OCI-LY7 (cell line): ENCODE data around the gene SPECC1. TPM values are rescaled to one million over a fixed set of nuclear protein-coding genes. Genes with fewer than 3 reads are reported as not detected.

ENCODE experiments used
- BruUV-seq: library from RNA; stranded (reverse); fragments of 400-500 nt; replicated peaks from 2 replicates; lab custom pipeline; 2021; lab: Mats Ljungman, UMichigan
- CTCF ChIA-PET: fragments of 300-600 bp; sonication (Branson Sonifier 250); formaldehyde crosslinking; loops from one replicate; lab custom pipeline; 2022; ENCODE audit warnings: antibody characterized with exemption; ENCODE audit not compliant: unreplicated experiment; lab: Charles Lee
- POLR2A ChIA-PET: fragments of 300-600 bp; sonication (Branson Sonifier 250); formaldehyde crosslinking; loops from one replicate; lab custom pipeline; 2022; ENCODE audit warnings: antibody characterized with exemption; lab: Charles Lee
- DNase-seq: peaks from one replicate; pipeline ENCODE4 v3.0.0-alpha.2; 2015; ENCODE audit warnings: low spot score
- H2AFZ ChIP-seq: fragments of 200-600 bp; sonication (generic), shearing (Covaris generic); 2 replicates; pipeline ENCODE4 v1.6.1; 2014; ENCODE audit warnings: mild to moderate bottlenecking, antibody characterized with exemption, low read length, moderate library complexity
- H3K27ac ChIP-seq: fragments of 200-600 bp; sonication (generic); 2 replicates; pipeline ENCODE4 v1.5.1; 2014; ENCODE audit warnings: mixed run types, low read depth, mild to moderate bottlenecking, moderate library complexity, low read length, inconsistent platforms; ENCODE audit not compliant: poor library complexity, severe bottlenecking
- H3K36me3 ChIP-seq: fragments of 200-600 bp; sonication (generic); 2 replicates; pipeline ENCODE4 v1.6.1; 2014; ENCODE audit warnings: mild to moderate bottlenecking, antibody characterized with exemption, low read length, moderate library complexity, mixed read lengths; ENCODE audit not compliant: insufficient read depth
- H3K4me1 ChIP-seq: fragments of 200-600 bp; sonication (generic); 2 replicates; pipeline ENCODE4 v1.5.1; 2014; ENCODE audit warnings: mild to moderate bottlenecking, low read length; ENCODE audit not compliant: insufficient read depth, poor library complexity, severe bottlenecking
- H3K4me2 ChIP-seq: fragments of 200-600 bp; sonication (generic); 2 replicates; pipeline ENCODE4 v1.6.1; 2014; ENCODE audit warnings: mild to moderate bottlenecking, low read length
- H3K4me3 ChIP-seq: fragments of 200-600 bp; sonication (generic); 2 replicates; pipeline ENCODE4 v1.5.1; 2014; ENCODE audit warnings: mild to moderate bottlenecking, low read depth, low read length; ENCODE audit not compliant: poor library complexity, severe bottlenecking
- H3K79me2 ChIP-seq: fragments of 200-600 bp; sonication (generic); 2 replicates; pipeline ENCODE4 v1.6.1; 2016; ENCODE audit warnings: low read depth, mild to moderate bottlenecking, low read length, moderate library complexity, mixed read lengths; ENCODE audit not compliant: insufficient read depth
- H3K9me2 ChIP-seq: fragments of 200-600 bp; sonication (generic); 2 replicates; pipeline ENCODE4 v1.6.1; 2016; ENCODE audit warnings: mild to moderate bottlenecking, low read length, mixed read lengths; ENCODE audit not compliant: insufficient read depth
- H3K9me3 ChIP-seq: fragments of 200-600 bp; sonication (generic); 2 replicates; pipeline ENCODE4 v1.6.1; 2014; ENCODE audit warnings: mild to moderate bottlenecking, mixed run types, low read length, mixed read lengths
- H4K20me1 ChIP-seq: fragments of 200-600 bp; sonication (generic); 2 replicates; pipeline ENCODE4 v1.6.1; 2014; ENCODE audit warnings: mild to moderate bottlenecking, antibody characterized with exemption, low read length, moderate library complexity, mixed read lengths; ENCODE audit not compliant: insufficient read depth
- EZH2phosphoT487 ChIP-seq: fragments of 200-600 bp; sonication (generic); IDR thresholded peaks from 2 replicates; pipeline ENCODE4 v1.6.1; 2018; ENCODE audit warnings: low read depth, borderline replicate concordance, mild to moderate bottlenecking, mixed run types, antibody characterized with exemption, low read length, moderate library complexity, mixed read lengths
- intact Hi-C: fragments of 100-400 bp; cut with micrococcal nuclease; formaldehyde crosslinking; loops from one replicate; pipeline ENCODE4 v1.10.0; 2022; ENCODE audit not compliant: unreplicated experiment
- total RNA-seq, 2 experiments: library from RNA; depleted of rRNA in 1 of 2; stranded (reverse); fragments of >200 nt in 1 of 2; shearing (Covaris generic) in 1 of 2; gene quantifications; 2 replicates each; pipeline ENCODE4 v1.2.3, GENCODE V29; 2014 to 2022
- TF ChIP-seq, protein P1 (sequence below): fragments of 200-600 bp; sonication (generic); conservative IDR thresholded peaks from 2 replicates; pipeline ENCODE4 v1.5.1; 2014; ENCODE audit warnings: mild to moderate bottlenecking, antibody characterized with exemption, low read length, moderate library complexity, mixed read lengths

The SPECC1 gene
- total RNA-seq, 2 experiments from 2014 or later = 0.47 to 2.8 TPM

DNA sequence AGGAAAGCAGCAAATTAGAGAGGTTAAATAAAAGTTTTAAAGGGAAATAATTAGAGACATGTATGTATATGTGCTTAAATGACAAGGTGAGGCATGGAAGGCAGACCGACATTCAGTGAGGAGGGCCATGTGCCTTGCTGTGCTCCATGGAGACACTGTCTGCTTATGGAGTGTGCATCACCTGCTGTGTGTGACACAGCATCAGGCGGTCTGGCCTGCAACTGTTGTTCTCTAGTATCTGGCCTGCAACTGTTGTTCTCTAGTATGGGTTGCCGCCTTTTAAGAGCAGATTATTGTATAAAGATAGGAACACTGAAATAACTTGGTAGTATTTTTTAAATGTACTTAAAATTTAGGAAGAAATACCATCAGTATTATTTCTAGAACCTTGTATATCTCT lies 233.1 kb downstream of the SPECC1 start:
- BruUV-seq = no TSS peak
- ChIA-PET POLR2A (no interaction called here), CTCF (no interaction called here)
- Histone ChIP-seq H2AFZ (no peak overlapping the region), H3K4me2 (no peak overlapping the region), H3K27ac (no peak overlapping the region), H3K4me3 (no peak overlapping the region), H3K9me3 (no peaks in the 10 kb centered on the region), H4K20me1 (no peaks in the 10 kb centered on the region), H3K36me3 (no peaks in the 10 kb centered on the region), H3K79me2 (no peaks in the 10 kb centered on the region), H3K9me2 (no peaks in the 10 kb centered on the region), H3K4me1 (no peaks in the 10 kb centered on the region)
- no peak for TF ChIP-seq EZH2phosphoT487
- TF ChIP-seq, protein P1, sequence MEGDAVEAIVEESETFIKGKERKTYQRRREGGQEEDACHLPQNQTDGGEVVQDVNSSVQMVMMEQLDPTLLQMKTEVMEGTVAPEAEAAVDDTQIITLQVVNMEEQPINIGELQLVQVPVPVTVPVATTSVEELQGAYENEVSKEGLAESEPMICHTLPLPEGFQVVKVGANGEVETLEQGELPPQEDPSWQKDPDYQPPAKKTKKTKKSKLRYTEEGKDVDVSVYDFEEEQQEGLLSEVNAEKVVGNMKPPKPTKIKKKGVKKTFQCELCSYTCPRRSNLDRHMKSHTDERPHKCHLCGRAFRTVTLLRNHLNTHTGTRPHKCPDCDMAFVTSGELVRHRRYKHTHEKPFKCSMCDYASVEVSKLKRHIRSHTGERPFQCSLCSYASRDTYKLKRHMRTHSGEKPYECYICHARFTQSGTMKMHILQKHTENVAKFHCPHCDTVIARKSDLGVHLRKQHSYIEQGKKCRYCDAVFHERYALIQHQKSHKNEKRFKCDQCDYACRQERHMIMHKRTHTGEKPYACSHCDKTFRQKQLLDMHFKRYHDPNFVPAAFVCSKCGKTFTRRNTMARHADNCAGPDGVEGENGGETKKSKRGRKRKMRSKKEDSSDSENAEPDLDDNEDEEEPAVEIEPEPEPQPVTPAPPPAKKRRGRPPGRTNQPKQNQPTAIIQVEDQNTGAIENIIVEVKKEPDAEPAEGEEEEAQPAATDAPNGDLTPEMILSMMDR = no peak
- intact Hi-C loops = no loop called here
- no peak for DNase-seq

DNA sequence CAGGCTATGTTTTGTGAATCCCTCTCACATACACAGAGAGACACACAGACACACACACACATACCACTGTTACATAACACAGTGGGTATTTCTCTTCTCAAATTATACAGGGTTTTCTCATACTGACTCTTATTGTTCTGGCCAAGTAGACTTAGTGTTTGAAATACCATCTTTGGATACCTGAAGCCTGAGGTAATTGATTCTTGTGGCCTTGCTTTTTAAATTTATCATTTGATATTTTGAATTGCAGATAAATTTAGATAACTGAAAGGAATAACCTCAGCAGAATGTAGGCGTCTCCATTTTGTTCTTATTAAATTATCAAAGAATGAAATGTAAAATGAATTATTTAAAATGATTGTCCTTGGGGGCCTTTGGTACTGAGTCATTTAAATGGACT lies 234.4 kb downstream of the SPECC1 start:
- POLR2A ChIA-PET = no interaction called here
- intact Hi-C loops = no loop called here
- Histone ChIP-seq H3K79me2 (no peaks in the 10 kb centered on the region), H3K9me2 (no peaks in the 10 kb centered on the region), H4K20me1 (no peaks in the 10 kb centered on the region), H3K27ac (no peak overlapping the region), H3K9me3 (no peaks in the 10 kb centered on the region), H2AFZ (no peak overlapping the region), H3K4me1 (no peaks in the 10 kb centered on the region), H3K4me3 (no peak overlapping the region), H3K36me3 (no peaks in the 10 kb centered on the region), H3K4me2 (no peak overlapping the region)
- BruUV-seq = no TSS peak
- TF ChIP-seq, protein P1 = no peak
- no peak for TF ChIP-seq EZH2phosphoT487
- CTCF ChIA-PET = no interaction called here
- no peak for DNase-seq

DNA sequence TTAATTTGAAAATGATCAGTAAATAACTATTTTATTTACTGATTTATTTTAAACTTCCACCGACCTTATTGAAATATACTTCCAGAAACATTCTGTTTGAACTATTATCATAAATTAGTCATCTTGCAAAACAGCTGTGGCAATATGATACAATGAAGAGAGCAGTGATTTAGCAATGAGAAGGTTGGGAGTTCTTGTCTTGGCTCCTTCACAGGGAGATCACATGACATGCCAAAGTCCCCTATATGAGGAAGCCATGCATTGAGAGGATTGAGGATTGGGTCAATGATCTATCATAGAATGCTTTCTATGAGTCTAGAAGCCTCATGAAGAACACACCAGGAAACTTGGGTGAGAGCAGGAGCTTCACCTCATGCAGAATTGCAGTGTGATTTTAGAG lies 235.5 kb downstream of the SPECC1 start:
- intact Hi-C loops = no loop called here
- Histone ChIP-seq H3K9me3 (no peaks in the 10 kb centered on the region), H3K4me2 (no peak overlapping the region), H3K36me3 (no peaks in the 10 kb centered on the region), H3K4me1 (no peaks in the 10 kb centered on the region), H3K27ac (no peak overlapping the region), H3K79me2 (no peaks in the 10 kb centered on the region), H4K20me1 (no peaks in the 10 kb centered on the region), H3K9me2 (no peaks in the 10 kb centered on the region), H2AFZ (no peak overlapping the region), H3K4me3 (no peak overlapping the region)
- TF ChIP-seq EZH2phosphoT487 = no peak
- TF ChIP-seq, protein P1 = no peak
- no peak for DNase-seq
- CTCF ChIA-PET = no interaction called here
- POLR2A ChIA-PET = no interaction called here
- BruUV-seq = no TSS peak
